ENCODE data around the gene AMMECR1L.
"Not testable (repeated sequence)": the region's sequence is repeated elsewhere in the genome, so short reads cannot be mapped to it uniquely, and the experiment has no call there.

The AMMECR1L gene

GRCh38 chr2:127909019-127909418 lies 23.3 kb upstream of the AMMECR1L start:
- no peak overlapping the region for H3K4me3 ChIP-seq (ENCODE audit: low read length, poor library complexity, severe bottlenecking)
- no peaks in the 10 kb centered on the region for H3K9me2 ChIP-seq (replicated peaks; ENCODE audit: low read depth, low read length)
- no peaks in the 10 kb centered on the region for H3K36me3 ChIP-seq (ENCODE audit: insufficient read depth, low read length)
- no peak overlapping the region for H2AFZ ChIP-seq (ENCODE audit: low read length)
- no peak overlapping the region for H3K9ac ChIP-seq (ENCODE audit: low read depth, low read length, poor library complexity, severe bottlenecking)
- H3F3A ChIP-seq (ENCODE audit: low read depth), result no peaks in the 10 kb centered on the region
- no peak overlapping the region for H3K4me2 ChIP-seq (ENCODE audit: low read depth, low read length, poor library complexity, severe bottlenecking)
- no peaks in the 10 kb centered on the region for H4K20me1 ChIP-seq (ENCODE audit: insufficient read depth, low read length, poor library complexity, severe bottlenecking)
- no peaks in the 10 kb centered on the region for H3K4me1 ChIP-seq (ENCODE audit: insufficient read depth, low read length, poor library complexity, severe bottlenecking)
- H3K79me2 ChIP-seq (ENCODE audit: insufficient read depth, low read length), result no peaks in the 10 kb centered on the region
- TF ChIP-seq CTCF (conservative IDR thresholded peaks at IDR 0.05; ENCODE audit: low read length) (no peak), EZH2phosphoT487 (IDR thresholded peaks at IDR 0.05; ENCODE audit: borderline replicate concordance) (no peak)
- H3K27me3 ChIP-seq (ENCODE audit: insufficient read depth, low read length, poor library complexity, severe bottlenecking), result no peaks in the 10 kb centered on the region
- H3K9me3 ChIP-seq (ENCODE audit: insufficient read depth, low read depth, low read length), result no peaks in the 10 kb centered on the region

GRCh38 chr2:127907733-127908400 lies 22.1 kb upstream of the AMMECR1L start:
- not testable (repeated sequence) for H3K79me2 ChIP-seq (ENCODE audit: insufficient read depth, low read length); H3K9me2 ChIP-seq (replicated peaks; ENCODE audit: low read depth, low read length); H3K4me2 ChIP-seq (ENCODE audit: low read depth, low read length, poor library complexity, severe bottlenecking); H3K27me3 ChIP-seq (ENCODE audit: insufficient read depth, low read length, poor library complexity, severe bottlenecking); H3K36me3 ChIP-seq (ENCODE audit: insufficient read depth, low read length); H3F3A ChIP-seq (ENCODE audit: low read depth); H2AFZ ChIP-seq (ENCODE audit: low read length); H3K4me3 ChIP-seq (ENCODE audit: low read length, poor library complexity, severe bottlenecking); H3K9ac ChIP-seq (ENCODE audit: low read depth, low read length, poor library complexity, severe bottlenecking); H3K4me1 ChIP-seq (ENCODE audit: insufficient read depth, low read length, poor library complexity, severe bottlenecking); H4K20me1 ChIP-seq (ENCODE audit: insufficient read depth, low read length, poor library complexity, severe bottlenecking); H3K9me3 ChIP-seq (ENCODE audit: insufficient read depth, low read depth, low read length)

DNA sequence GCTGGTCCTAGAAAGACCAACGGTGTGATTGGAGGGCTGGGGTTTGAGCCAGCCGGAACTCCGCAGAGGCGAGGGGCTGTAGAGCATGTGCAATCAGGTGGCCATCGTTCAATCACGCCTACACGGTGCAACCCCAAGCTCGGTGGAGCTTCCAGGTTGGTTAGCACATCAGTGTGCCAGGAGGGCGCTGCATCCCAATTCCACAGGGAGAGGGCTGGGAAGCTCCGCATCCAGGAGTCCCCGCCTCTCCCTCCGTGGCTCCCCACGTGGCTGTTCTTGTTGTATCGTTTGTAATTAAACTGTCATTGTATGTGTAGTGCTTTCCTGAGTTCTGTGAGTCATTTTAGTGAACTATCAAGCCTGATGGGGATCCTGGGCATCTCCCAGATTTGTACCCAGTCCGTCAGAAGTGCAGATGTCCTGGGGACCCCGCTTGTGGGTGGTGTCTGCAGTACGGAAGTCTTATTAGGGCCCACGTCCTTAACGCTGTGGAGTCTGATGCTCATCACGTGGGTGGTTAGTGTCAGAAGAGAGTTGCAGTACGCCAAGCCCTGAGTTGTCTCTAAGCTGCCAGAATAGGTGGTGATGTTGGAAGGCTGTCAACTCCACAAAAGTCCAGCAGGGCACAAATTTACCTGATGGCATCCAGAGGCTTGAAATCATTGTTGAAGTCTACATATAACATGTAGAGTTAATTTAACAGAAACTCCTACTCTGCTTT lies 20.6 kb upstream of the AMMECR1L start:
- no peak overlapping the region for H3K4me2 ChIP-seq (ENCODE audit: low read depth, low read length, poor library complexity, severe bottlenecking)
- no peaks in the 10 kb centered on the region for H3F3A ChIP-seq (ENCODE audit: low read depth)
- no peak for TF ChIP-seq CTCF (conservative IDR thresholded peaks at IDR 0.05; ENCODE audit: low read length)
- no peak for TF ChIP-seq EZH2phosphoT487 (IDR thresholded peaks at IDR 0.05; ENCODE audit: borderline replicate concordance)
- H3K4me3 ChIP-seq (ENCODE audit: low read length, poor library complexity, severe bottlenecking), result no peak overlapping the region
- H3K9me2 ChIP-seq (replicated peaks; ENCODE audit: low read depth, low read length), result no peaks in the 10 kb centered on the region
- H3K9ac ChIP-seq (ENCODE audit: low read depth, low read length, poor library complexity, severe bottlenecking), result no peak overlapping the region
- no peaks in the 10 kb centered on the region for H3K4me1 ChIP-seq (ENCODE audit: insufficient read depth, low read length, poor library complexity, severe bottlenecking)
- no peaks in the 10 kb centered on the region for H4K20me1 ChIP-seq (ENCODE audit: insufficient read depth, low read length, poor library complexity, severe bottlenecking)
- no peaks in the 10 kb centered on the region for H3K79me2 ChIP-seq (ENCODE audit: insufficient read depth, low read length)
- H2AFZ ChIP-seq (ENCODE audit: low read length), result no peak overlapping the region
- H3K27me3 ChIP-seq (ENCODE audit: insufficient read depth, low read length, poor library complexity, severe bottlenecking), result no peaks in the 10 kb centered on the region
- no peaks in the 10 kb centered on the region for H3K36me3 ChIP-seq (ENCODE audit: insufficient read depth, low read length)
- no peaks in the 10 kb centered on the region for H3K9me3 ChIP-seq (ENCODE audit: insufficient read depth, low read depth, low read length)
